Right lobe of liver (tissue), 6 donors: ENCODE results near the gene DOCK3. TPM values are rescaled to one million over a fixed set of nuclear protein-coding genes. Genes with fewer than 3 reads are reported as not detected.
"Not testable (repeated sequence)": the region's sequence is repeated elsewhere in the genome, so short reads cannot be mapped to it uniquely, and the experiment has no call there.

Experiments
- ATAC-seq, 4 donors: fragments of 200-7000 bp; cut with Tn5 transposase; one replicate each; pipeline ENCODE4 v1.9.1; 2020; ENCODE audit warnings: mild to moderate bottlenecking in 4 of 4, moderate library complexity in 4 of 4
- DNase-seq, 3 donors: peaks; one replicate each; pipeline ENCODE4 v3.0.0-alpha.2; 2020
- H3K27ac ChIP-seq, 3 donors: fragments of 200-600 bp; one replicate each; pipeline ENCODE4 v1.8.0; 2022
- H3K27me3 ChIP-seq, 2 donors: fragments of 200-600 bp; one replicate each; pipeline ENCODE4 v1.8.0; 2022
- H3K36me3 ChIP-seq, 4 donors: fragments of 200-600 bp; sonication (generic) in 1 of 4; one replicate each; pipeline versions ENCODE4 v1.5.1 to v1.8.0; 2017 to 2022; ENCODE audit warnings: control low read depth in 1 of 4
- H3K4me1 ChIP-seq, 4 donors: fragments of 200-600 bp; sonication (generic) in 1 of 4; one replicate each; pipeline versions ENCODE4 v1.5.1 to v1.8.0; 2017 to 2022; ENCODE audit warnings: control low read depth in 1 of 4
- H3K4me3 ChIP-seq, 3 donors: fragments of 200-600 bp; one replicate each; pipeline ENCODE4 v1.8.0; 2022
- H3K9me3 ChIP-seq, 4 donors: fragments of 200-600 bp; sonication (generic) in 1 of 4; one replicate each; pipeline versions ENCODE4 v1.5.1 to v1.8.0; 2017 to 2022; ENCODE audit warnings: control low read depth in 1 of 4
- POLR2A ChIP-seq: fragments of 450-650 bp; IDR thresholded peaks from one replicate; pipeline ENCODE4 v1.6.1; 2017; ENCODE audit warnings: antibody characterized with exemption, mild to moderate bottlenecking
- WGBS: methylation state at CpG from one replicate; pipeline ENCODE4 v1.1.6; 2018; ENCODE audit warnings: low coverage, low lambda C conversion rate; ENCODE audit not compliant: insufficient coverage; ENCODE audit errors: missing lambda C conversion rate; 5-methylcytosine and 5-hydroxymethylcytosine counted together
- intact Hi-C, 2 donors: fragments of 100-400 bp; cut with DNase I; formaldehyde crosslinking; loops; one replicate each; pipeline versions ENCODE4 v1.11.2 to v1.14.1; 2022
- total RNA-seq, 6 experiments: library from RNA; depleted of rRNA in 2 of 6; stranded (reverse); fragments of >200 nt in 2 of 6; fragmentation: NEBNext Ultra II Directional in 3 of 6; extraction: Animal tissue kit (Norgen Biotek cat#: 25700) in 3 of 6; gene quantifications; one replicate each; pipeline versions ENCODE4 v1.1.0 to v1.2.4, GENCODE V29; 2016 to 2023
- TF ChIP-seq, protein P1 (sequence below), 4 donors: fragments of 200-600 bp in 3 of 4; fragments of 450-650 bp in 1 of 4; IDR thresholded peaks; one replicate each; pipeline versions ENCODE4 v1.5.1 to v1.8.0; 2016 to 2022; ENCODE audit warnings: antibody characterized with exemption in 4 of 4, mild to moderate bottlenecking in 2 of 4
- donor health status: DM: no; HTN: yes; CAD: no.
- donor health status: DM: no; HTN: no; CAD: no.
- donor health status: DM: no; HTN: no; CAD: no.
- donor health status: DM: no; HTN: yes; CAD: no.
- donor health status: DM: no; HTN: yes; CAD: no.

Gene DOCK3
- total RNA-seq, 6 experiments from 2014 or later, result 0.04 to 0.06 (median 0.06) TPM; not detected in 3

DNA sequence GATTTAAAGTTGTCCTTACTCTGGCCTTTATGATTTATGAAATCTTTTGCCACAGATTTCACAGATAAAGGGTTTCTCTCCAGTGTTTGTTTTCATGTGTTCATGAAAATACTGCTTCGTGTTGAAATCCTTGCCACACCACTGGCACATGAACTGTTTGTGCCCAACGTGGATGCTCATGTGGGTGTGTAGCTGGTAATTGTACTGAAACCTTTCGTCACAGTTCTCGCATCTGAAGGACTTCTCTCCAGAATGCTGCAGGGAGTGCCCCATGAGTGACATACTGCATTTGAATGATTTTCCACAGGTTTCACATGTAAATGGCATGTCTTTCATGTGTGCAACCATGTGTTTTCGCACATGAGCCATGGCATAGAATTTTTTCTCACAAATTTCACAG is 111.9 kb downstream of the DOCK3 start:
- no peak overlapping the region for H3K4me3 ChIP-seq
- no peak for TF ChIP-seq POLR2A
- TF ChIP-seq, protein P1, sequence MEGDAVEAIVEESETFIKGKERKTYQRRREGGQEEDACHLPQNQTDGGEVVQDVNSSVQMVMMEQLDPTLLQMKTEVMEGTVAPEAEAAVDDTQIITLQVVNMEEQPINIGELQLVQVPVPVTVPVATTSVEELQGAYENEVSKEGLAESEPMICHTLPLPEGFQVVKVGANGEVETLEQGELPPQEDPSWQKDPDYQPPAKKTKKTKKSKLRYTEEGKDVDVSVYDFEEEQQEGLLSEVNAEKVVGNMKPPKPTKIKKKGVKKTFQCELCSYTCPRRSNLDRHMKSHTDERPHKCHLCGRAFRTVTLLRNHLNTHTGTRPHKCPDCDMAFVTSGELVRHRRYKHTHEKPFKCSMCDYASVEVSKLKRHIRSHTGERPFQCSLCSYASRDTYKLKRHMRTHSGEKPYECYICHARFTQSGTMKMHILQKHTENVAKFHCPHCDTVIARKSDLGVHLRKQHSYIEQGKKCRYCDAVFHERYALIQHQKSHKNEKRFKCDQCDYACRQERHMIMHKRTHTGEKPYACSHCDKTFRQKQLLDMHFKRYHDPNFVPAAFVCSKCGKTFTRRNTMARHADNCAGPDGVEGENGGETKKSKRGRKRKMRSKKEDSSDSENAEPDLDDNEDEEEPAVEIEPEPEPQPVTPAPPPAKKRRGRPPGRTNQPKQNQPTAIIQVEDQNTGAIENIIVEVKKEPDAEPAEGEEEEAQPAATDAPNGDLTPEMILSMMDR (IDR thresholded peaks at IDR 0.05), result no peak
- ATAC-seq (no peak), DNase-seq (no peak)
- no peak overlapping the region for H3K27ac ChIP-seq
- H3K36me3 ChIP-seq, result no peaks in the 10 kb centered on the region
- WGBS, result 71% methylated on average over 5 of the region's 5 CpGs
- no peaks in the 10 kb centered on the region for H3K27me3 ChIP-seq
- H3K9me3 ChIP-seq, result no peaks in the 10 kb centered on the region
- no peaks in the 10 kb centered on the region for H3K4me1 ChIP-seq
- intact Hi-C loops, result no loop called here

DNA sequence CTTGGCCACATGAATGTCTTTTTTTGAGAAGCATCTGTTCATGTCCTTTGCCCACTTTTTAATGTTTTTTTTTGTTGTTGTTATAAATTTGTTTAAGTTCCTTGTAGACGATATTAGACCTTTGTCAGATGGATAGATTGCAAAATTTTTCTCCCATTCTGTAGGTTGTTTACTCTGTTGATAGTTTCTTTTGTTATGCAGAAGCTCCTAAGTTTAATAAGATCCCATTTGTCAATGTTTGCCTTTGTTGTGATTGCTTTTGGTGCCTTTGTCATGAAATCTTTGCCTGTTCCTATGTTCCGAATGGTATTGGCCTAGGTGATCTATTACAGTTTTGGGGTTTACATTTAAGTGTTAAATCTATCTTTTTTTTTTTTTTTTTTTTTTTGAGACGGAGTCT is 116.2 kb downstream of the DOCK3 start:
- DNase-seq, H3K4me3 ChIP-seq, intact Hi-C loops, H3K9me3 ChIP-seq, H3K36me3 ChIP-seq, H3K27ac ChIP-seq, H3K4me1 ChIP-seq, H3K27me3 ChIP-seq, ATAC-seq: not testable (repeated sequence)
- WGBS, result 75% methylated on average over 3 of the region's 3 CpGs

DNA sequence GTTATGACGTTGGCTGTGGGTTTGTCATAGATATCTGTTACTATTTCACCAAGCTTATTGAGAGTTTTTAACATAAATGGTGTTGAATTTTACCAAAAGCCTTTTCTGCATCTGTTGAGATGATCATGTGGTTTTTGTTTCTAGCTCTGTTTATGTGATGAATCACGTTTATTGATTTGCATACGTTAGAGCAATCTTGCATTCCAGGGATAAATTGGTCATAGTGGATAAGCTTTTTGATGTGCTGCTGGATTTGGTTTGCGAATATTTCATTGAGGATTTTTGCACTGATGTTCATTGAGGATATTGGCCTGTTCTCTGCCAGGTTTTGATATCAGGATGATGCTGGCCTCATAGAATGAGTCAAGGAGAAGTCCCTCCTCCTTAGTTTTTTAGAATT is 117.8 kb downstream of the DOCK3 start:
- H3K4me3 ChIP-seq, result no peak overlapping the region
- no peaks in the 10 kb centered on the region for H3K4me1 ChIP-seq
- 58% methylated on average over 4 of the region's 4 CpGs for WGBS
- no peak overlapping the region for H3K27ac ChIP-seq
- intact Hi-C loops, result no loop called here
- no peaks in the 10 kb centered on the region for H3K36me3 ChIP-seq
- no peak for DNase-seq
- TF ChIP-seq, protein P1 (IDR thresholded peaks at IDR 0.05), result no peak
- no peak for TF ChIP-seq POLR2A
- H3K27me3 ChIP-seq, result no peaks in the 10 kb centered on the region
- ATAC-seq, result no peak
- H3K9me3 ChIP-seq, result no peaks in the 10 kb centered on the region

DNA sequence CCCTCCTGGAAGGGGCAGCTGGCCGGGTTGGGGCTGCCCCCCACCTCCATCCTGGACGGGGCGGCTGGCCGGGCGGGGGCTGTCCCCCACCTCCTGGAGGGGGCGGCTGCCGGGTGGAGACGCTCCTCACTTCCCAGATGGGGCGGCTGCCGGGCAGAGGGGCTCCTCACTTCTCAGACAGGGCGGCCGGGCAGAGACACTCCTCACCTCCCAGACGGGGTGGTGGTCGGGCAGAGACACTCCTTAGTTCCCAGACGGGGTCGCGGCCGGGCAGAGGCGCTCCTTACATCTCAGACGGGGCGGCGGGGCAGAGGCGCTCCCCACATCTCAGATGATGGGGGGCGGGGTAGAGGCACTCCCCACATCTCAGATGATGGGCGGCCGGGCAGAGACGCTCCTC is 129.1 kb downstream of the DOCK3 start:
- H3K4me3 ChIP-seq, DNase-seq, H3K9me3 ChIP-seq, H3K4me1 ChIP-seq, H3K27me3 ChIP-seq, ATAC-seq, H3K27ac ChIP-seq, intact Hi-C loops, H3K36me3 ChIP-seq: not testable (repeated sequence)
- no CpG with 5 or more reads among the region's 27 CpGs for WGBS

DNA sequence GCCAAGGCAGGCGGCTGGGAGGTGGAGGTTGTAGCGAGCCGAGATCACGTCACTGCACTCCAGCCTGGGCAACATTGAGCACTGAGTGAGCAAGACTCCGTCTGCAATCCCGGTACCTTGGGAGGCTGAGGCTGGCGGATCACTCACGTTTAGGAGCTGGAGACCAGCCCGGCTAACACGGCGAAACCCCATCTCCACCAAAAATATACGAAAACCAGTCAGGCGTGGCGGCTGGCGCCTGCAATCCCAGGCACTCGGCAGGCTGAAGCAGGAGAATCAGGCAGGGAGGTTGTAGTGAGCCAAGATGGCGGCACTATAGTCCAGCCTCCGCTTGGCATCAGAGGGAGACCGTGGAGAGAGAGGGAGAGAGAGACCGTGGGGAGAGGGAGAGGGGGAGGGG is 129.6 kb downstream of the DOCK3 start:
- H3K27ac ChIP-seq, ATAC-seq, intact Hi-C loops, H3K4me3 ChIP-seq, DNase-seq, H3K9me3 ChIP-seq, H3K4me1 ChIP-seq, H3K27me3 ChIP-seq, H3K36me3 ChIP-seq: not testable (repeated sequence)
- 91% methylated on average over 16 of the region's 20 CpGs for WGBS

DNA sequence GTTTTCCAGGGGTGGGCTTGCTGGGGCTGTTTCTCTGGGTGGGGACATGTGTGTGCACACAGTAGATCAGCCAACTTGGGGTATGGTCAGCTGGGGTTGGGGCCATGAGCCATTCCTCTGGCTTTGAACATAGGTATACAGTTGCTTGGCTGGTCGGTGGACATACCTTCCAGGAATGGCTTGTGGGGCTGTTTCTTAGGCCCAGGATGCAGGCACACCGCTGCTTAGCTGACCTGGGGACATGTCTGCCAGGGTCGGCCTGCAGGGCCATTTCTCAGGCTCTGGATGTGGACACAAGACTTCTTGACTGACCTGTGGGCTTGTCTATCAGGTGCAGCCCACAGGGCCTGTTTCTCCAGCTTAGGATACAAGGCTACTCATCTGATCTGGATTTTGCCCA is 130.6 kb downstream of the DOCK3 start:
- H3K36me3 ChIP-seq, result no peaks in the 10 kb centered on the region
- TF ChIP-seq POLR2A, result no peak
- TF ChIP-seq, protein P1 (IDR thresholded peaks at IDR 0.05), result no peak
- no peak overlapping the region for H3K27ac ChIP-seq
- no peak overlapping the region for H3K4me3 ChIP-seq
- DNase-seq (no peak), ATAC-seq (no peak)
- H3K4me1 ChIP-seq, result no peaks in the 10 kb centered on the region
- H3K27me3 ChIP-seq, result no peaks in the 10 kb centered on the region
- intact Hi-C loops, result no loop called here
- no peaks in the 10 kb centered on the region for H3K9me3 ChIP-seq
- WGBS, result 29% methylated on average over 1 of the region's 3 CpGs
